MV-4-11 (cell line): Measurements from ENCODE around the gene OCSTAMP.

Source experiments
- DNase-seq: peaks from one replicate; lab custom pipeline; 2025; lab: John Stamatoyannopoulos, UW

Gene OCSTAMP

GRCh38 chr20:46550461-46550860 is at the start of gene OCSTAMP:
Gene OCSTAMP, minus strand, starts transcription at chr20:46550654. Its CDS starts 94 bp downstream, at chr20:46550560.
- peak; percentile 91 for DNase-seq

- DNase-seq: no peak
These were observed 49.0 kb upstream of the OCSTAMP start for GRCh38 chr20:46599227-46599987.

GRCh38 chr20:46595933-46596332 is 45.5 kb upstream of the OCSTAMP start:
- DNase-seq: no peak

GRCh38 chr20:46594725-46595124 is 44.3 kb upstream of the OCSTAMP start:
- DNase-seq: no peak

GRCh38 chr20:46592580-46593362 is 42.3 kb upstream of the OCSTAMP start:
- no peak for DNase-seq

GRCh38 chr20:46590443-46590842 is 40.0 kb upstream of the OCSTAMP start:
- DNase-seq: no peak

- DNase-seq: no peak
These were observed 38.4 kb upstream of the OCSTAMP start for GRCh38 chr20:46588532-46589511.

- no peak for DNase-seq
These were observed 37.5 kb upstream of the OCSTAMP start for GRCh38 chr20:46587986-46588385.

- DNase-seq: no peak
These were observed 36.3 kb upstream of the OCSTAMP start for GRCh38 chr20:46586724-46587123.

- no peak for DNase-seq
These were observed 34.1 kb upstream of the OCSTAMP start for GRCh38 chr20:46584508-46584907.

- DNase-seq: no peak
These were observed 33.2 kb upstream of the OCSTAMP start for GRCh38 chr20:46583411-46584214.

GRCh38 chr20:46582648-46583047 is 32.2 kb upstream of the OCSTAMP start:
- DNase-seq: no peak

GRCh38 chr20:46581391-46581790 is 30.9 kb upstream of the OCSTAMP start:
- DNase-seq: peak; percentile 66

- no peak for DNase-seq
These were observed 30.3 kb upstream of the OCSTAMP start for GRCh38 chr20:46580613-46581205.

- no peak for DNase-seq
These were observed 28.3 kb upstream of the OCSTAMP start for GRCh38 chr20:46578745-46579144.

GRCh38 chr20:46576774-46577395 is 26.4 kb upstream of the OCSTAMP start:
- no peak for DNase-seq

GRCh38 chr20:46575937-46576461 is 25.5 kb upstream of the OCSTAMP start:
- DNase-seq: peak; percentile 78

GRCh38 chr20:46575394-46575793 is 24.9 kb upstream of the OCSTAMP start:
- DNase-seq: no peak

- no peak for DNase-seq
These were observed 23.5 kb upstream of the OCSTAMP start for GRCh38 chr20:46573788-46574584.
